ENCODE measurements around the gene GALK2. TPM values are rescaled to one million over a fixed set of nuclear protein-coding genes. Genes with fewer than 3 reads are reported as not detected.

Gene GALK2
- total RNA-seq, 2 donors from 2014 or later: 24.5 to 26.0 TPM

GRCh38 chr15:49229922-49230321, 59.9 kb downstream of the GALK2 start:
- Histone ChIP-seq H3K9me3 (peaks cover 0 to 6% of the 10 kb centered on the region in 2 donors), H3K36me3 (no peaks in the 10 kb centered on the region), H3K4me1 (no peaks in the 10 kb centered on the region), H3K27ac (no peak overlapping the region), H3K27me3 (no peaks in the 10 kb centered on the region), H3K4me3 (no peak overlapping the region)
- no peak for TF ChIP-seq CTCF (IDR thresholded peaks at IDR 0.05)
- no peak for DNase-seq (ENCODE audit: low spot score)

GRCh38 chr15:49232236-49232806, 62.3 kb downstream of the GALK2 start:
- H3K27me3 ChIP-seq: no peaks in the 10 kb centered on the region

GRCh38 chr15:49235446-49236124, 65.5 kb downstream of the GALK2 start:
- peak; percentile 51 to 84 for TF ChIP-seq CTCF (IDR thresholded peaks at IDR 0.05)
- Histone ChIP-seq H3K27ac (no peak overlapping the region), H3K36me3 (no peaks in the 10 kb centered on the region), H3K4me3 (no peak overlapping the region), H3K27me3 (no peaks in the 10 kb centered on the region), H3K9me3 (no peaks in the 10 kb centered on the region), H3K4me1 (peaks cover 0 to 16% of the 10 kb centered on the region in 2 donors)
- no peak for DNase-seq (ENCODE audit: low spot score)

More at GRCh38 chr15:49232236-49232806, 62.3 kb downstream of the GALK2 start:
- DNase-seq (ENCODE audit: low spot score): no peak
- Histone ChIP-seq H3K9me3 (peaks cover 0 to 6% of the 10 kb centered on the region in 2 donors), H3K36me3 (no peaks in the 10 kb centered on the region), H3K27ac (no peak overlapping the region), H3K4me1 (peaks cover 0 to 4% of the 10 kb centered on the region in 2 donors), H3K4me3 (no peak overlapping the region)
- TF ChIP-seq CTCF (IDR thresholded peaks at IDR 0.05): no peak

- Histone ChIP-seq H3K27ac (no peak overlapping the region), H3K4me1 (peaks cover 0 to 16% of the 10 kb centered on the region in 2 donors), H3K27me3 (no peaks in the 10 kb centered on the region), H3K4me3 (no peak overlapping the region), H3K9me3 (no peaks in the 10 kb centered on the region), H3K36me3 (no peaks in the 10 kb centered on the region)
- no peak for DNase-seq (ENCODE audit: low spot score)
- TF ChIP-seq CTCF (IDR thresholded peaks at IDR 0.05): no peak
Observed at GRCh38 chr15:49236869-49237268, 66.8 kb downstream of the GALK2 start.

- H3K9me3 ChIP-seq: no peaks in the 10 kb centered on the region
- no peaks in the 10 kb centered on the region for H3K27me3 ChIP-seq
- peaks cover 0 to 16% of the 10 kb centered on the region in 2 donors for H3K4me1 ChIP-seq
- no peak overlapping the region for H3K27ac ChIP-seq
- no peak for DNase-seq (ENCODE audit: low spot score)
- no peaks in the 10 kb centered on the region for H3K36me3 ChIP-seq
- no peak for TF ChIP-seq CTCF (IDR thresholded peaks at IDR 0.05)
- H3K4me3 ChIP-seq: no peak overlapping the region
Observed at GRCh38 chr15:49238342-49238741, 68.3 kb downstream of the GALK2 start.
